Measurements from ENCODE around the gene SLC1A7.

SLC1A7 gene

GRCh38 chr1:53073287-53073686 is 69.2 kb downstream of the SLC1A7 start:
- no peak for DNase-seq

- no peak for DNase-seq
These were observed 70.5 kb downstream of the SLC1A7 start for GRCh38 chr1:53071915-53072314.

GRCh38 chr1:53071167-53071865 is 71.1 kb downstream of the SLC1A7 start:
- no peak for DNase-seq

- DNase-seq, result no peak
These were observed 71.8 kb downstream of the SLC1A7 start for GRCh38 chr1:53070621-53071020.

- DNase-seq, result no peak
These were observed 72.6 kb downstream of the SLC1A7 start for GRCh38 chr1:53069663-53070327.

GRCh38 chr1:53069265-53069662 is 73.2 kb downstream of the SLC1A7 start:
- no peak for DNase-seq

GRCh38 chr1:53068314-53069099 is 73.9 kb downstream of the SLC1A7 start:
- no peak for DNase-seq

GRCh38 chr1:53067886-53068285 is 74.6 kb downstream of the SLC1A7 start:
- no peak for DNase-seq

GRCh38 chr1:53066891-53067738 is 75.3 kb downstream of the SLC1A7 start:
- no peak for DNase-seq

GRCh38 chr1:53066488-53066887 is 76.0 kb downstream of the SLC1A7 start:
- DNase-seq, result no peak

GRCh38 chr1:53065391-53065790 is 77.0 kb downstream of the SLC1A7 start:
- DNase-seq, result no peak

- DNase-seq, result no peak
These were observed 78.5 kb downstream of the SLC1A7 start for GRCh38 chr1:53063744-53064515.

- no peak for DNase-seq
These were observed 79.5 kb downstream of the SLC1A7 start for GRCh38 chr1:53062708-53063591.

GRCh38 chr1:53061859-53062707 is 80.4 kb downstream of the SLC1A7 start, which contains the start of gene PODN:
Gene PODN (plus strand): TSS chr1:53062213. CDS start chr1:53069856, 7,643 bp downstream.
- peak; percentile 33 for DNase-seq

- no peak for DNase-seq
These were observed 81.1 kb downstream of the SLC1A7 start for GRCh38 chr1:53061123-53061858.

- DNase-seq, result no peak
These were observed 81.9 kb downstream of the SLC1A7 start for GRCh38 chr1:53060579-53060978.

- no peak for DNase-seq
These were observed 85.3 kb downstream of the SLC1A7 start for GRCh38 chr1:53057127-53057526.

- no peak for DNase-seq
These were observed 90.8 kb downstream of the SLC1A7 start for GRCh38 chr1:53051676-53052075.

- DNase-seq, result no peak
These were observed 92.1 kb downstream of the SLC1A7 start for GRCh38 chr1:53050310-53050709.

All from NCI-H146 (cell line).